ENCODE measurements around the gene ANXA2R. TPM values are rescaled to one million over a fixed set of nuclear protein-coding genes. Genes with fewer than 3 reads are reported as not detected.
"Not testable (repeated sequence)": the region's sequence is repeated elsewhere in the genome, so short reads cannot be mapped to it uniquely, and the experiment has no call there.

ANXA2R gene
- total RNA-seq, 1 experiment from 2014 or later = 8.0 TPM

GRCh38 chr5:43036409-43036808, 3.7 kb downstream of the ANXA2R start:
- peaks cover 70% of the 10 kb centered on the region for H3K36me3 Mint-ChIP-seq (ENCODE audit: insufficient read depth, unreplicated experiment)
- peak overlapping the region; percentile 90 for H3K4me3 Mint-ChIP-seq (ENCODE audit: low read depth, unreplicated experiment)
- peak; percentile 31 for DNase-seq
- intact Hi-C loops (cut with micrococcal nuclease; ENCODE audit: unreplicated experiment) = no loop called here
- peaks cover 31% of the 10 kb centered on the region for H3K4me1 Mint-ChIP-seq (ENCODE audit: low read depth, unreplicated experiment)
- peak overlapping the region; percentile 96 for H3K27ac Mint-ChIP-seq (ENCODE audit: unreplicated experiment)
- CTCF ChIA-PET = interaction anchor here (0.6 to 1.9 kb wide), 4 partner anchors 10 to 86 kb away, joined by 3 to 10 read pairs (median 4); no protein-coding TSS in a partner anchor
- no TSS peak for BruUV-seq (replicated peaks)
- no peaks in the 10 kb centered on the region for H3K27me3 Mint-ChIP-seq (ENCODE audit: unreplicated experiment)
- no peak for TF ChIP-seq CTCF (IDR thresholded peaks at IDR 0.05; ENCODE audit: unreplicated experiment)
- no peaks in the 10 kb centered on the region for H3K9me3 Mint-ChIP-seq (ENCODE audit: low read depth, unreplicated experiment)

GRCh38 chr5:43034591-43034968, 5.5 kb downstream of the ANXA2R start:
- intact Hi-C loops (cut with micrococcal nuclease; ENCODE audit: unreplicated experiment) = loop anchor here (2.0 kb wide), 1 partner anchor 14 kb away; no protein-coding TSS in a partner anchor
- no TSS peak for BruUV-seq (replicated peaks)
- CTCF ChIA-PET = no interaction called here
- H3K27ac Mint-ChIP-seq (ENCODE audit: unreplicated experiment) = peak overlapping the region; percentile 96
- H3K36me3 Mint-ChIP-seq (ENCODE audit: insufficient read depth, unreplicated experiment) = peaks cover 56% of the 10 kb centered on the region
- no peaks in the 10 kb centered on the region for H3K9me3 Mint-ChIP-seq (ENCODE audit: low read depth, unreplicated experiment)
- H3K4me3 Mint-ChIP-seq (ENCODE audit: low read depth, unreplicated experiment) = peak overlapping the region; percentile 90
- H3K27me3 Mint-ChIP-seq (ENCODE audit: unreplicated experiment) = no peaks in the 10 kb centered on the region
- DNase-seq = peak; percentile 62
- no peak for TF ChIP-seq CTCF (IDR thresholded peaks at IDR 0.05; ENCODE audit: unreplicated experiment)
- H3K4me1 Mint-ChIP-seq (ENCODE audit: low read depth, unreplicated experiment) = peaks cover 24% of the 10 kb centered on the region

- BruUV-seq (replicated peaks) = no TSS peak
- TF ChIP-seq CTCF (IDR thresholded peaks at IDR 0.05; ENCODE audit: unreplicated experiment) = no peak
- Mint-ChIP-seq H3K27ac (ENCODE audit: unreplicated experiment) (peak overlapping the region; percentile 96), H3K4me1 (ENCODE audit: low read depth, unreplicated experiment) (peaks cover 24% of the 10 kb centered on the region), H3K4me3 (ENCODE audit: low read depth, unreplicated experiment) (peak overlapping the region; percentile 90), H3K9me3 (ENCODE audit: low read depth, unreplicated experiment) (no peaks in the 10 kb centered on the region), H3K27me3 (ENCODE audit: unreplicated experiment) (no peaks in the 10 kb centered on the region), H3K36me3 (ENCODE audit: insufficient read depth, unreplicated experiment) (peaks cover 51% of the 10 kb centered on the region)
- intact Hi-C loops (cut with micrococcal nuclease; ENCODE audit: unreplicated experiment) = loop anchor here (2.0 kb wide), 1 partner anchor 13 kb away; no protein-coding TSS in a partner anchor
- CTCF ChIA-PET = no interaction called here
- no peak for DNase-seq
These were observed 6.1 kb downstream of the ANXA2R start for GRCh38 chr5:43033841-43034590.

DNA sequence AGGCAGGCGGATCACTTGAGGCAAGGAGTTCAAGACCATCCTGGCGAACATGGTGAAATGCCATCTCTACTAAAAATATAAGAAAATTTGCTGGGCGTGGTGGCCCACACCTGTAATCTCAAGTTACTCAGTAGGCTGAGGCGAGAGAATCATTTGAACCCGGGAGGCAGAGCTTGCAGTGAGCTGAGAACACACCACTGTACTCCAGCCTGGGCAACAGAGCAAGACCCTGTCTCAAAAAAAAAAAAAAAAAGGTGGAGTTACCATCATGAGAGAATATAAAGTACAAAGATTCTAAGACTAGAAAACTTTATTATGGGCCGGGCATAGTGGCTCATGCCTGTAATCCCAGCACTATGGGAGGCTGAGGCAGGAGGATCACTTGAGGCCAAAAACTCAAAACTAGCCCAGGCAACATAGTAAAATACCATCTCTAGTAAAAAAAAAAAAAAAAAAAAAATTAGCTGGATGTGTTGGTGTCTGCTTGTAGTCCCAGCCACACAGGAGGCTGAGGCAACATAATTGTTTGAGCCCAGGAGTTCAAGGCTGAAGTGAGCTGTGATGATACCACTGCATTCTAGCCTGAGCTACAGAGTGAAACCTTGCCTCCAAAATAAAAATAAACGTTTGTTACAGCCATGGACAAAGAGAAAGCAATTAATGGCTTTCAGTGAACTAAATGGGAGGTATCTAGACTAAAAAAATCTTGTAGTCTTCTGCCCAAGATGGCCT, 12.9 kb downstream of the ANXA2R start:
- no peak for TF ChIP-seq CTCF (IDR thresholded peaks at IDR 0.05; ENCODE audit: unreplicated experiment)
- H3K4me1 Mint-ChIP-seq (ENCODE audit: low read depth, unreplicated experiment) = no peaks in the 10 kb centered on the region

GRCh38 chr5:43025184-43025950, 14.8 kb downstream of the ANXA2R start:
- intact Hi-C loops (cut with micrococcal nuclease; ENCODE audit: unreplicated experiment); BruUV-seq (replicated peaks); CTCF ChIA-PET; DNase-seq; H3K27me3 Mint-ChIP-seq (ENCODE audit: unreplicated experiment); H3K4me1 Mint-ChIP-seq (ENCODE audit: low read depth, unreplicated experiment); H3K4me3 Mint-ChIP-seq (ENCODE audit: low read depth, unreplicated experiment); H3K9me3 Mint-ChIP-seq (ENCODE audit: low read depth, unreplicated experiment); H3K27ac Mint-ChIP-seq (ENCODE audit: unreplicated experiment); H3K36me3 Mint-ChIP-seq (ENCODE audit: insufficient read depth, unreplicated experiment): not testable (repeated sequence)

More for the DNA sequence above, 12.9 kb downstream of the ANXA2R start:
- no peak for DNase-seq
- no TSS peak for BruUV-seq (replicated peaks)
- no peaks in the 10 kb centered on the region for H3K9me3 Mint-ChIP-seq (ENCODE audit: low read depth, unreplicated experiment)
- CTCF ChIA-PET = interaction anchor here (0.7 kb wide), 1 partner anchor 251 kb away, joined by 3 read pairs; no protein-coding TSS in a partner anchor
- H3K36me3 Mint-ChIP-seq (ENCODE audit: insufficient read depth, unreplicated experiment) = peaks cover 5% of the 10 kb centered on the region
- H3K27ac Mint-ChIP-seq (ENCODE audit: unreplicated experiment) = no peak overlapping the region
- H3K4me3 Mint-ChIP-seq (ENCODE audit: low read depth, unreplicated experiment) = no peak overlapping the region
- no peaks in the 10 kb centered on the region for H3K27me3 Mint-ChIP-seq (ENCODE audit: unreplicated experiment)
- intact Hi-C loops (cut with micrococcal nuclease; ENCODE audit: unreplicated experiment) = no loop called here

All from Calu3 (cell line).